Hepatocyte (in vitro differentiated cells): Measurements from ENCODE around the gene SELENOF. TPM values are rescaled to one million over a fixed set of nuclear protein-coding genes. Genes with fewer than 3 reads are reported as not detected.

Experiments
- DNase-seq: peaks from one replicate; pipeline ENCODE4 v3.0.0-alpha.2; 2016; ENCODE audit warnings: low spot score
- H2AFZ ChIP-seq: fragments of 200-600 bp; sonication (generic); 2 replicates; pipeline ENCODE4 v1.6.0; 2016; ENCODE audit warnings: antibody characterized with exemption, mild to moderate bottlenecking
- H3K27ac ChIP-seq: fragments of 200-600 bp; sonication (generic); 2 replicates; pipeline ENCODE4 v1.5.1; 2016; ENCODE audit warnings: mild to moderate bottlenecking
- H3K27me3 ChIP-seq: fragments of 200-600 bp; sonication (generic); 2 replicates; pipeline ENCODE4 v1.6.1; 2016
- H3K36me3 ChIP-seq: fragments of 200-600 bp; sonication (generic); replicated peaks from 2 replicates; pipeline ENCODE4 v1.5.1; 2016; ENCODE audit warnings: low read depth; ENCODE audit not compliant: insufficient read depth
- H3K4me1 ChIP-seq: fragments of 200-600 bp; sonication (generic); 2 replicates; pipeline ENCODE4 v1.5.1; 2016; ENCODE audit warnings: mild to moderate bottlenecking, moderate library complexity; ENCODE audit not compliant: insufficient read depth
- H3K4me2 ChIP-seq: fragments of 200-600 bp; sonication (generic); 2 replicates; pipeline ENCODE4 v1.6.0; 2016
- H3K4me3 ChIP-seq: fragments of 200-600 bp; sonication (generic); 2 replicates; pipeline ENCODE4 v1.5.1; 2016; ENCODE audit warnings: mild to moderate bottlenecking
- H3K79me2 ChIP-seq: fragments of 200-600 bp; sonication (generic); 2 replicates; pipeline ENCODE4 v1.6.0; 2017; ENCODE audit warnings: mild to moderate bottlenecking
- H3K9me2 ChIP-seq: fragments of 200-600 bp; sonication (generic); replicated peaks from 2 replicates; pipeline ENCODE4 v1.6.0; 2017; ENCODE audit warnings: mild to moderate bottlenecking; ENCODE audit not compliant: insufficient read depth
- H3K9me3 ChIP-seq: fragments of 200-600 bp; sonication (generic); 2 replicates; pipeline ENCODE4 v1.5.1; 2016; ENCODE audit warnings: low read depth, mild to moderate bottlenecking
- H4K20me1 ChIP-seq: fragments of 200-600 bp; sonication (generic); 2 replicates; pipeline ENCODE4 v1.6.0; 2016; ENCODE audit warnings: mild to moderate bottlenecking; ENCODE audit not compliant: insufficient read depth, poor library complexity, severe bottlenecking
- EZH2 ChIP-seq: fragments of 200-600 bp; sonication (generic); IDR thresholded peaks from 2 replicates; pipeline ENCODE4 v1.6.1; 2016; ENCODE audit warnings: antibody characterized with exemption, mild to moderate bottlenecking, borderline replicate concordance
- EZH2phosphoT487 ChIP-seq: fragments of 200-600 bp; sonication (generic); IDR thresholded peaks from one replicate; pipeline ENCODE4 v1.6.1; 2018; ENCODE audit warnings: antibody characterized with exemption, mild to moderate bottlenecking, low read depth, moderate library complexity; ENCODE audit not compliant: unreplicated experiment, severe bottlenecking
- WGBS: methylation state at CpG from one replicate; pipeline ENCODE4 v1.1.6; 2016; ENCODE audit warnings: low lambda C conversion rate; ENCODE audit errors: missing lambda C conversion rate; 5-methylcytosine and 5-hydroxymethylcytosine counted together
- polyA plus RNA-seq: library from polyadenylated mRNA; unstranded; fragments of >200 nt; fragmentation: Nextera tagmentation; extraction: Ambion mirVana; gene quantifications from 2 replicates; pipeline ENCODE4 v1.2.1, GENCODE V29; 2016
- total RNA-seq: library from RNA; depleted of rRNA; stranded (reverse); fragments of >200 nt; gene quantifications from 2 replicates; pipeline ENCODE4 v1.2.3, GENCODE V29; 2014
- TF ChIP-seq, protein P1 (sequence below): fragments of 200-600 bp; sonication (generic); IDR thresholded peaks from 2 replicates; pipeline ENCODE4 v1.5.1; 2016; ENCODE audit warnings: antibody characterized with exemption, mild to moderate bottlenecking; ENCODE audit not compliant: poor library complexity

SELENOF gene
- total and polyA plus RNA-seq, 2 experiments from 2014 or later: 168 to 193 TPM

DNA sequence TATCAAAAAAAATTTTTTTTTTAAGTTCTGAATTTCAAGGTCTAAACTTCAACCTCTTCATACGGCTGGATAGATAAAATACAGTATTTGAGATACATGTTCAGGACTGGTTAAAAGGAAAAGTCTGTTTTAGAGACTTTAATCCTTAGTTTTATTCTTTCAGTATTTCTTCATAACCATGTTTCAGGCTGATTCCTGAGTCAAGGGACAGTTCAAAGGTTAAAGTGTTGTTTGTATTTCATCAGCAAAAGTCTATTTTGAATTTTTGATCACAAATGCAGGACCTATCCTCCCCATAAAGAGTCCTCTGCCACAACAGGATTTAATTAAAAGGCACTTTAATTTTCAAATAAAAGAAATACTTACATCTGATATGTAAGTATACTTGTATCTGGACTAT, 53.5 kb downstream of the SELENOF start:
- peaks cover 1% of the 10 kb centered on the region for H4K20me1 ChIP-seq
- 86% methylated on average over 1 of the region's 1 CpG for WGBS
- no peak overlapping the region for H3K4me3 ChIP-seq
- H3K27ac ChIP-seq: no peak overlapping the region
- H3K79me2 ChIP-seq: peaks cover 6% of the 10 kb centered on the region
- no peaks in the 10 kb centered on the region for H3K4me1 ChIP-seq
- H3K9me2 ChIP-seq: no peaks in the 10 kb centered on the region
- no peaks in the 10 kb centered on the region for H3K36me3 ChIP-seq
- DNase-seq: no peak
- TF ChIP-seq EZH2: no peak
- TF ChIP-seq EZH2phosphoT487: no peak
- TF ChIP-seq, protein P1, sequence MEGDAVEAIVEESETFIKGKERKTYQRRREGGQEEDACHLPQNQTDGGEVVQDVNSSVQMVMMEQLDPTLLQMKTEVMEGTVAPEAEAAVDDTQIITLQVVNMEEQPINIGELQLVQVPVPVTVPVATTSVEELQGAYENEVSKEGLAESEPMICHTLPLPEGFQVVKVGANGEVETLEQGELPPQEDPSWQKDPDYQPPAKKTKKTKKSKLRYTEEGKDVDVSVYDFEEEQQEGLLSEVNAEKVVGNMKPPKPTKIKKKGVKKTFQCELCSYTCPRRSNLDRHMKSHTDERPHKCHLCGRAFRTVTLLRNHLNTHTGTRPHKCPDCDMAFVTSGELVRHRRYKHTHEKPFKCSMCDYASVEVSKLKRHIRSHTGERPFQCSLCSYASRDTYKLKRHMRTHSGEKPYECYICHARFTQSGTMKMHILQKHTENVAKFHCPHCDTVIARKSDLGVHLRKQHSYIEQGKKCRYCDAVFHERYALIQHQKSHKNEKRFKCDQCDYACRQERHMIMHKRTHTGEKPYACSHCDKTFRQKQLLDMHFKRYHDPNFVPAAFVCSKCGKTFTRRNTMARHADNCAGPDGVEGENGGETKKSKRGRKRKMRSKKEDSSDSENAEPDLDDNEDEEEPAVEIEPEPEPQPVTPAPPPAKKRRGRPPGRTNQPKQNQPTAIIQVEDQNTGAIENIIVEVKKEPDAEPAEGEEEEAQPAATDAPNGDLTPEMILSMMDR: no peak
- H3K4me2 ChIP-seq: no peak overlapping the region
- H2AFZ ChIP-seq: no peak overlapping the region
- no peaks in the 10 kb centered on the region for H3K27me3 ChIP-seq
- H3K9me3 ChIP-seq: no peaks in the 10 kb centered on the region

DNA sequence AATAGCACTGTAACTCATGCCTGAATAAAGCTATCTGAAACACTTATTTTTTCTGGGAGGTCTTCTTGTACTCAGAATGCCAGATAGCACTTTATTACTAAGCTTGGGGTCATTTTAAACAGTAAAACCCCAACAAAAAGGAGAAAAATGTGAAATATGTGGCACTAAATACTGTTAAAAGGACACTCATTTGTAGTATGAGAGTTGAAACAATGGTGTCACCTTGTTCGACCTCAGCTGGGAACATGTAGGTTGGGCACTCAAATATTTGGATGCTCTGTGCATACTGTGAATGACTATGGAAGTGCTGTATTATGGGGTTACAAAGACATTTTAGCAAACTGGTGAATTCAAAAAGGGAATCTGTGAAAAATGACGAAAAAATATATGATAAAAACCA, 53.9 kb downstream of the SELENOF start:
- TF ChIP-seq EZH2phosphoT487 (no peak), EZH2 (no peak)
- TF ChIP-seq, protein P1: no peak
- Histone ChIP-seq H4K20me1 (no peaks in the 10 kb centered on the region), H3K4me3 (no peak overlapping the region), H3K36me3 (no peaks in the 10 kb centered on the region), H3K27me3 (no peaks in the 10 kb centered on the region), H3K4me2 (no peak overlapping the region), H3K4me1 (no peaks in the 10 kb centered on the region), H3K9me3 (no peaks in the 10 kb centered on the region), H3K27ac (no peak overlapping the region), H2AFZ (no peak overlapping the region), H3K9me2 (no peaks in the 10 kb centered on the region), H3K79me2 (peaks cover 2% of the 10 kb centered on the region)
- 94% methylated on average over 2 of the region's 2 CpGs for WGBS
- DNase-seq: no peak

DNA sequence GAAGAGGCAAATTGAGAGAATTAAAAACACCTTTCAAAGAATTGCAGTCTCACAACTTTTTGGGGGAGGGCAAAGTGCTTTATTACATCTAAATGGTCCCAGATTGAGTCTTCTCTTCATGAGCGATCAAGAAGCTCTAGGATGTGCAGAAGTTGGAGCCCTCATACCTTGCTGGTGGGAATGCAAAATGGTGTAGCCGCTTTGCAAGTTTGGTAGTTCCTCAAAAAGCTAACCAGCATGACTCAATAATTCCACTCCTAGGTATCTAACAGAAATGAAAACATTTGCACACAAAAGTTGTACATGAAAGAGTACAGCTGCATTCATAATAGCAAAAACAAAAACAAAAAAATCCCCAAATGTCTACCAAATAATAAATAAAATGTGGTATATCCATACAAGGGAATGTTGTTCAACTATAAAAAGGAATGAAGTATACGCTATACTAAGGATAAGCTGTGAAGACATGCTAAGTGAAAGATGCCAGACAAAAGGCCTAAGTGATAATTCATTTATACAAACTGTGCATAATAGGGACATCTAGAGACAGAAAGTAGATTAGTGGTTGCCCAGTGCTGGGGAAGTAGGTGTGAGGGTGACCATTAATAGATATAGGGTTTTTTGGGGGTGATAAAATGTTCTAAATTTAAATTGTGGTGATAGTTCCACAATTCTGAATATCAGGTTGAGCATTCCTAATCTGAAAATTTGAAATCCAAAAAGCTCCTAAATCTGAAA, 55.2 kb downstream of the SELENOF start:
- no peak overlapping the region for H3K4me2 ChIP-seq
- no peaks in the 10 kb centered on the region for H3K27me3 ChIP-seq
- no peaks in the 10 kb centered on the region for H4K20me1 ChIP-seq
- no peaks in the 10 kb centered on the region for H3K79me2 ChIP-seq
- no peak overlapping the region for H3K4me3 ChIP-seq
- H3K27ac ChIP-seq: no peak overlapping the region
- H3K9me3 ChIP-seq: no peaks in the 10 kb centered on the region
- H2AFZ ChIP-seq: no peak overlapping the region
- no peaks in the 10 kb centered on the region for H3K36me3 ChIP-seq
- no peak for DNase-seq
- no peaks in the 10 kb centered on the region for H3K9me2 ChIP-seq
- TF ChIP-seq, protein P1: no peak
- TF ChIP-seq EZH2phosphoT487: no peak
- TF ChIP-seq EZH2: no peak
- H3K4me1 ChIP-seq: no peaks in the 10 kb centered on the region
- WGBS: 99% methylated on average over 3 of the region's 3 CpGs
